Lower lobe of right lung (tissue), 2 donors: ENCODE measurements around the gene CCDC70. TPM values are rescaled to one million over a fixed set of nuclear protein-coding genes. Genes with fewer than 3 reads are reported as not detected.

Source experiments
- ATAC-seq, 2 donors: fragments of 200-7000 bp; cut with Tn5 transposase; one replicate each; pipeline ENCODE4 v1.9.1; 2020 to 2022; ENCODE audit warnings: mild to moderate bottlenecking in 2 of 2, moderate library complexity in 2 of 2
- DNase-seq: peaks from one replicate; pipeline ENCODE4 v3.0.0-alpha.2; 2020
- H3K27ac ChIP-seq: fragments of 200-600 bp; one replicate; pipeline ENCODE4 v1.8.0; 2022
- H3K27me3 ChIP-seq: fragments of 200-600 bp; one replicate; pipeline ENCODE4 v1.8.0; 2022; ENCODE audit warnings: low read depth
- H3K36me3 ChIP-seq: fragments of 200-600 bp; one replicate; pipeline ENCODE4 v1.8.0; 2022; ENCODE audit warnings: mild to moderate bottlenecking
- H3K4me1 ChIP-seq: fragments of 200-600 bp; one replicate; pipeline ENCODE4 v1.8.0; 2022
- H3K4me3 ChIP-seq: fragments of 200-600 bp; one replicate; pipeline ENCODE4 v1.8.0; 2022; ENCODE audit warnings: mild to moderate bottlenecking
- H3K9me3 ChIP-seq: fragments of 200-600 bp; one replicate; pipeline ENCODE4 v1.8.0; 2022
- intact Hi-C: fragments of 100-400 bp; cut with DNase I; formaldehyde crosslinking; loops from one replicate; pipeline ENCODE4 v1.11.0; 2022
- total RNA-seq: library from RNA; stranded (reverse); fragmentation: NEBNext Ultra II Directional; extraction: Animal tissue kit (Norgen Biotek cat#: 25700); gene quantifications from one replicate; pipeline ENCODE4 v1.2.1, GENCODE V29; 2021
- TF ChIP-seq, protein P1 (sequence below): fragments of 200-600 bp; IDR thresholded peaks from one replicate; pipeline ENCODE4 v1.8.0; 2022; ENCODE audit warnings: antibody characterized with exemption, mild to moderate bottlenecking
- donor health status: DM: no; HTN: yes; CAD: no; lungs with severe emphysema.

CCDC70 gene
- total RNA-seq, 1 donor from 2014 or later: not detected

GRCh38 chr13:51817717-51818116, 44.1 kb upstream of the CCDC70 start:
- DNase-seq: no peak
- Histone ChIP-seq H3K4me1 (peaks cover 16% of the 10 kb centered on the region), H3K27ac (no peak overlapping the region), H3K9me3 (no peaks in the 10 kb centered on the region), H3K36me3 (no peaks in the 10 kb centered on the region), H3K4me3 (no peak overlapping the region), H3K27me3 (no peaks in the 10 kb centered on the region)
- intact Hi-C loops: no loop called here
- no peak for ATAC-seq
- TF ChIP-seq, protein P1, sequence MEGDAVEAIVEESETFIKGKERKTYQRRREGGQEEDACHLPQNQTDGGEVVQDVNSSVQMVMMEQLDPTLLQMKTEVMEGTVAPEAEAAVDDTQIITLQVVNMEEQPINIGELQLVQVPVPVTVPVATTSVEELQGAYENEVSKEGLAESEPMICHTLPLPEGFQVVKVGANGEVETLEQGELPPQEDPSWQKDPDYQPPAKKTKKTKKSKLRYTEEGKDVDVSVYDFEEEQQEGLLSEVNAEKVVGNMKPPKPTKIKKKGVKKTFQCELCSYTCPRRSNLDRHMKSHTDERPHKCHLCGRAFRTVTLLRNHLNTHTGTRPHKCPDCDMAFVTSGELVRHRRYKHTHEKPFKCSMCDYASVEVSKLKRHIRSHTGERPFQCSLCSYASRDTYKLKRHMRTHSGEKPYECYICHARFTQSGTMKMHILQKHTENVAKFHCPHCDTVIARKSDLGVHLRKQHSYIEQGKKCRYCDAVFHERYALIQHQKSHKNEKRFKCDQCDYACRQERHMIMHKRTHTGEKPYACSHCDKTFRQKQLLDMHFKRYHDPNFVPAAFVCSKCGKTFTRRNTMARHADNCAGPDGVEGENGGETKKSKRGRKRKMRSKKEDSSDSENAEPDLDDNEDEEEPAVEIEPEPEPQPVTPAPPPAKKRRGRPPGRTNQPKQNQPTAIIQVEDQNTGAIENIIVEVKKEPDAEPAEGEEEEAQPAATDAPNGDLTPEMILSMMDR: no peak

DNA sequence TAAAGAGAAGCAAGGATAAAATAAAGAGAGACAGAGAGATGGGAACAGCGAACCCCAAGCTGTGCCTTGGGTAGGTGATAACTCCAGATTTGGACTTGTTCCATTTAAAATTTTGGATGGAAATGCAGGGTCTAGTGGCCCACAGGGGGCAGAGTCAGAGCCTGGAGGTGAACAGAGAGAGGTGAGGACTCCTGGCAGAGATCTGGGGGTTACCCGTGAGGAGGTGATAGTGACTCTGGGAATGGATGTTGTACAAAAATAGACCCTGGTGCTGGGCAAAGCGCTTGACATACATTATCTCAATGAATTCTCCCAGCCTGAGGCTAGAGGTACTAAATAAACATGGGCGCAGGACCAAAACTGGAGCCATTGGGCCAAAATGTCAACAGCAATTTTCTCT, 43.5 kb upstream of the CCDC70 start:
- DNase-seq (no peak), ATAC-seq (no peak)
- TF ChIP-seq, protein P1: no peak
- peaks cover 16% of the 10 kb centered on the region for H3K4me1 ChIP-seq
- H3K36me3 ChIP-seq: no peaks in the 10 kb centered on the region
- no peak overlapping the region for H3K27ac ChIP-seq
- intact Hi-C loops: no loop called here
- H3K4me3 ChIP-seq: no peak overlapping the region
- H3K9me3 ChIP-seq: no peaks in the 10 kb centered on the region
- H3K27me3 ChIP-seq: no peaks in the 10 kb centered on the region

DNA sequence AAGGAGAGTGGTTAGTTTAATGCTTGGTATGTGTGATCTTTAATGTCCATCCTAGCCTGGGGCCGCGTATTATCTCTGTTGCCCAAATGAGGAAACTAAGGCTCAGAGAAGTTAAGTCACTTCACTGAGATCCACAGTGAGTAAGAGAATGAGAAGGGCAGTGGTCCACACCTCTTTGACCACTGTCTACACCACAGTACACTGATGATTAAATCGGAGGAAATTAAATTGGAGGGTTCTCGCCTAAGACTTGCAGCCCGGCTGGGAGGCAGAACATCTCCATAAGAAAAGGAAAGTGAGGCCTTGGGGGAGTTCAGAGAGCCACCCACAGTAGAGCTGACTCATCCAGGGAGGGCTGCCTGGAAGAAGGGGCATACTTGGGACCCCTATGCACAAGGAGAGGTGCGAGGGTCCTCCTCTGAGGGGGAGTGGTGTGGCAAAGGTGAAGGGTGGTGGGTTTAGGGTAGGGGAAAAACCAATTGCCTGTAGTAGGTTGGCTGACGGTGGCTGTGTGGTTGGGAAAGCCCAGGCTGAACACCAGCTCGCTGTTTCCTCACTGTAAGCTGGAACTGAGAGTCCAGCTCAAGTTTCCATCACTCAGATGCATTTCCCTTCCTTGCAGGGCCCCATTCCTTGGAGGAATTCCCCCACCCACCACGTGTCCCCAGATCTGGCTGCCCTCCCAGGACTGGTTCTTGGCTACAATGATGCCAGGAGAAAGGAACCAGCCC, 42.8 kb upstream of the CCDC70 start:
- no peaks in the 10 kb centered on the region for H3K27me3 ChIP-seq
- no peaks in the 10 kb centered on the region for H3K36me3 ChIP-seq
- intact Hi-C loops: no loop called here
- no peaks in the 10 kb centered on the region for H3K9me3 ChIP-seq
- H3K4me1 ChIP-seq: peaks cover 16% of the 10 kb centered on the region
- H3K4me3 ChIP-seq: no peak overlapping the region
- TF ChIP-seq, protein P1: no peak
- ATAC-seq: no peak
- no peak for DNase-seq
- no peak overlapping the region for H3K27ac ChIP-seq

GRCh38 chr13:51819544-51819943, 42.2 kb upstream of the CCDC70 start:
- TF ChIP-seq, protein P1: no peak
- H3K4me3 ChIP-seq: no peak overlapping the region

DNA sequence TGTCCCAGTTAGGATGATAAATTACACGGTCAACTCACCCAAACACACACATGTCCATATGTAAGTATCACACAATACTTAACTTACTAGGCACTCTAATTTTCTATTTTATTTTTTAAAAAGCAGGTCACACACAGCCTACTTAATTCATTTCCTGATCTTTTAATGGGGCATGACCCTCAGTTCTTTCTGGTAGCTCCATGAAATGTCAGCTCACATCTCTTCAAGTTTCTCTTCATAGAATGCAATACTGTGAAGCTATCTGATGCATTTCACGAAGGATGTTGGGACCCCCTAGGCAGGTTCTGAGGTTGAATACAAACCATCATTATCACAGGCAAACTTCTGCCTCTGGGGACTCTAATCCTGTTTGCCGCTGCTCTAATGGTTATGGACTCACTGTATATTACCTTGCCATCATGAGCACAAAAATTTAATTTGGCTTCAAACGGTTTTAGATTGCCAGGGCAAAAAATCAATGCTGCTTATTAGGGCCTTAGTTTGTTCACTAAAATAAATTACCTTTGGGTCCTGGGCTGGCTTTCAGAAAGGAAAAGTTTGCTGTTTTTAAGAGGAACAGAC, 41.7 kb upstream of the CCDC70 start:
- intact Hi-C loops: no loop called here
- TF ChIP-seq, protein P1: no peak
- peaks cover 11% of the 10 kb centered on the region for H3K4me1 ChIP-seq
- no peaks in the 10 kb centered on the region for H3K36me3 ChIP-seq
- DNase-seq: no peak
- no peaks in the 10 kb centered on the region for H3K9me3 ChIP-seq
- no peak overlapping the region for H3K27ac ChIP-seq
- no peak overlapping the region for H3K4me3 ChIP-seq
- ATAC-seq: no peak
- no peaks in the 10 kb centered on the region for H3K27me3 ChIP-seq

More at GRCh38 chr13:51819544-51819943, 42.2 kb upstream of the CCDC70 start:
- Histone ChIP-seq H3K9me3 (no peaks in the 10 kb centered on the region), H3K36me3 (no peaks in the 10 kb centered on the region), H3K27ac (no peak overlapping the region), H3K4me1 (peaks cover 16% of the 10 kb centered on the region), H3K27me3 (no peaks in the 10 kb centered on the region)
- DNase-seq (no peak), ATAC-seq (no peak)
- intact Hi-C loops: no loop called here
